ENCODE data around the gene C1S. TPM values are rescaled to one million over a fixed set of nuclear protein-coding genes. Genes with fewer than 3 reads are reported as not detected.

The C1S gene
- total RNA-seq, 1 donor from 2014 or later: 47.3 TPM

GRCh38 chr12:7072554-7072953 lies 12.0 kb downstream of the C1S start:
- Mint-ChIP-seq H3K4me1 (peaks cover 18% of the 10 kb centered on the region), H3K9me3 (no peaks in the 10 kb centered on the region), H3K27ac (no peak overlapping the region), H3K36me3 (peaks cover 2% of the 10 kb centered on the region), H3K27me3 (ENCODE audit: low read depth) (peaks cover 25% of the 10 kb centered on the region), H3K4me3 (no peak overlapping the region)
- TF ChIP-seq CTCF (IDR thresholded peaks at IDR 0.05; ENCODE audit: unreplicated experiment): no peak
- no peak for DNase-seq (ENCODE audit: low spot score in 2 of 2, unreplicated experiment in 2 of 2)

GRCh38 chr12:7073946-7074345 lies 13.4 kb downstream of the C1S start:
- no peaks in the 10 kb centered on the region for H3K9me3 Mint-ChIP-seq
- TF ChIP-seq CTCF (IDR thresholded peaks at IDR 0.05; ENCODE audit: unreplicated experiment): no peak
- peaks cover 5% of the 10 kb centered on the region for H3K4me1 Mint-ChIP-seq
- peaks cover 2% of the 10 kb centered on the region for H3K36me3 Mint-ChIP-seq
- no peak overlapping the region for H3K27ac Mint-ChIP-seq
- DNase-seq (ENCODE audit: low spot score in 2 of 2, unreplicated experiment in 2 of 2): no peak
- H3K4me3 Mint-ChIP-seq: no peak overlapping the region
- H3K27me3 Mint-ChIP-seq (ENCODE audit: low read depth): peaks cover 25% of the 10 kb centered on the region

GRCh38 chr12:7075518-7075917 lies 15.0 kb downstream of the C1S start:
- Mint-ChIP-seq H3K4me3 (no peak overlapping the region), H3K27ac (no peak overlapping the region), H3K9me3 (no peaks in the 10 kb centered on the region), H3K36me3 (peaks cover under 1% of the 10 kb centered on the region), H3K27me3 (ENCODE audit: low read depth) (peaks cover 25% of the 10 kb centered on the region), H3K4me1 (peaks cover 4% of the 10 kb centered on the region)
- DNase-seq (ENCODE audit: low spot score in 2 of 2, unreplicated experiment in 2 of 2): no peak
- no peak for TF ChIP-seq CTCF (IDR thresholded peaks at IDR 0.05; ENCODE audit: unreplicated experiment)

GRCh38 chr12:7075939-7076338 lies 15.4 kb downstream of the C1S start:
- Mint-ChIP-seq H3K36me3 (peaks cover 2% of the 10 kb centered on the region), H3K27me3 (ENCODE audit: low read depth) (peaks cover 25% of the 10 kb centered on the region), H3K9me3 (no peaks in the 10 kb centered on the region), H3K27ac (no peak overlapping the region), H3K4me3 (no peak overlapping the region), H3K4me1 (peaks cover 4% of the 10 kb centered on the region)
- TF ChIP-seq CTCF (IDR thresholded peaks at IDR 0.05; ENCODE audit: unreplicated experiment): no peak
- no peak for DNase-seq (ENCODE audit: low spot score in 2 of 2, unreplicated experiment in 2 of 2)

- TF ChIP-seq CTCF (IDR thresholded peaks at IDR 0.05; ENCODE audit: unreplicated experiment): no peak
- Mint-ChIP-seq H3K9me3 (no peaks in the 10 kb centered on the region), H3K27me3 (ENCODE audit: low read depth) (peaks cover 25% of the 10 kb centered on the region), H3K4me3 (no peak overlapping the region), H3K36me3 (peaks cover 2% of the 10 kb centered on the region), H3K27ac (no peak overlapping the region), H3K4me1 (peaks cover 4% of the 10 kb centered on the region)
- DNase-seq (ENCODE audit: low spot score in 2 of 2, unreplicated experiment in 2 of 2): no peak
These were observed 16.0 kb downstream of the C1S start for GRCh38 chr12:7076493-7076892.

GRCh38 chr12:7078163-7078562 lies 17.6 kb downstream of the C1S start:
- Mint-ChIP-seq H3K36me3 (peaks cover 13% of the 10 kb centered on the region), H3K9me3 (peaks cover 3% of the 10 kb centered on the region), H3K4me3 (no peak overlapping the region), H3K4me1 (peaks cover 4% of the 10 kb centered on the region), H3K27ac (no peak overlapping the region), H3K27me3 (ENCODE audit: low read depth) (peaks cover 14% of the 10 kb centered on the region)
- TF ChIP-seq CTCF (IDR thresholded peaks at IDR 0.05; ENCODE audit: unreplicated experiment): no peak
- no peak for DNase-seq (ENCODE audit: low spot score in 2 of 2, unreplicated experiment in 2 of 2)
